Chondrocyte (in vitro differentiated cells): Measurements from ENCODE around the gene ITK. TPM values are rescaled to one million over a fixed set of nuclear protein-coding genes. Genes with fewer than 3 reads are reported as not detected.

Source experiments
- DNase-seq: peaks from one replicate; pipeline ENCODE4 v3.0.0; 2021; ENCODE audit warnings: mixed read lengths, low spot score
- H3K27ac Mint-ChIP-seq: one replicate; pipeline ENCODE4 v1.8.0; 2021; ENCODE audit warnings: mild to moderate bottlenecking, moderate library complexity, mixed read lengths; ENCODE audit not compliant: unreplicated experiment
- H3K27me3 Mint-ChIP-seq: 2 replicates; pipeline ENCODE4 v1.8.0; 2021; ENCODE audit warnings: low read depth, mixed read lengths
- H3K36me3 Mint-ChIP-seq: 2 replicates; pipeline ENCODE4 v1.8.0; 2021; ENCODE audit warnings: low read depth, mixed read lengths
- H3K4me1 Mint-ChIP-seq: 2 replicates; pipeline ENCODE4 v1.8.0; 2021; ENCODE audit warnings: low read depth, mild to moderate bottlenecking, mixed read lengths
- H3K4me3 Mint-ChIP-seq: one replicate; pipeline ENCODE4 v1.8.0; 2021; ENCODE audit warnings: mild to moderate bottlenecking, moderate library complexity, mixed read lengths; ENCODE audit not compliant: unreplicated experiment
- H3K9me3 Mint-ChIP-seq: 2 replicates; pipeline ENCODE4 v1.8.0; 2021; ENCODE audit warnings: low read depth, mixed read lengths
- total RNA-seq: library from RNA; stranded (reverse); gene quantifications from 3 replicates; pipeline ENCODE4 v1.2.1, GENCODE V29; 2021
- TF ChIP-seq, protein P1 (sequence below): fragments of 200-600 bp; sonication (generic); IDR thresholded peaks from 2 replicates; pipeline ENCODE4 v1.5.0; 2021; ENCODE audit warnings: antibody characterized with exemption, mild to moderate bottlenecking, moderate library complexity

ITK gene
- total RNA-seq, 1 donor from 2014 or later = not detected

DNA sequence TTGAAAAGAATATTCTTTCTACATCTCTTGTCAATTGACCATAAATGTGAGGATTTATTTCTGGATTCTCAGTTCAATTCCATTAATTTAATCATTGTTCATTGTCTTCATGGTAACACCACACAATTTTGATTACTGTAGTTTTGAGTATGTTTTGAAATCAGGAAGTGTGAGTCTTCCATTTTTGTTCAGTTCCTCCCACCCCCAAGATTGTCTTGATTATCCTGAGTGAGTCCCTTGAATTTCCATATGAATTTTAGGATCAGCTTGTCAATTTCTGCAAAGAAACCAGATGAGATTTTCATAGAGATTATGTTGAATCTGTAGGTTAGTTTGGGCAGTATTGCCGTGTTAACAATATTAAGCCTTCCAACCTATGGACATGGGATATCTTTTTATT lies 94.8 kb downstream of the ITK start:
- no peak overlapping the region for H3K27ac Mint-ChIP-seq
- TF ChIP-seq, protein P1, sequence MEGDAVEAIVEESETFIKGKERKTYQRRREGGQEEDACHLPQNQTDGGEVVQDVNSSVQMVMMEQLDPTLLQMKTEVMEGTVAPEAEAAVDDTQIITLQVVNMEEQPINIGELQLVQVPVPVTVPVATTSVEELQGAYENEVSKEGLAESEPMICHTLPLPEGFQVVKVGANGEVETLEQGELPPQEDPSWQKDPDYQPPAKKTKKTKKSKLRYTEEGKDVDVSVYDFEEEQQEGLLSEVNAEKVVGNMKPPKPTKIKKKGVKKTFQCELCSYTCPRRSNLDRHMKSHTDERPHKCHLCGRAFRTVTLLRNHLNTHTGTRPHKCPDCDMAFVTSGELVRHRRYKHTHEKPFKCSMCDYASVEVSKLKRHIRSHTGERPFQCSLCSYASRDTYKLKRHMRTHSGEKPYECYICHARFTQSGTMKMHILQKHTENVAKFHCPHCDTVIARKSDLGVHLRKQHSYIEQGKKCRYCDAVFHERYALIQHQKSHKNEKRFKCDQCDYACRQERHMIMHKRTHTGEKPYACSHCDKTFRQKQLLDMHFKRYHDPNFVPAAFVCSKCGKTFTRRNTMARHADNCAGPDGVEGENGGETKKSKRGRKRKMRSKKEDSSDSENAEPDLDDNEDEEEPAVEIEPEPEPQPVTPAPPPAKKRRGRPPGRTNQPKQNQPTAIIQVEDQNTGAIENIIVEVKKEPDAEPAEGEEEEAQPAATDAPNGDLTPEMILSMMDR = no peak
- no peak for DNase-seq

DNA sequence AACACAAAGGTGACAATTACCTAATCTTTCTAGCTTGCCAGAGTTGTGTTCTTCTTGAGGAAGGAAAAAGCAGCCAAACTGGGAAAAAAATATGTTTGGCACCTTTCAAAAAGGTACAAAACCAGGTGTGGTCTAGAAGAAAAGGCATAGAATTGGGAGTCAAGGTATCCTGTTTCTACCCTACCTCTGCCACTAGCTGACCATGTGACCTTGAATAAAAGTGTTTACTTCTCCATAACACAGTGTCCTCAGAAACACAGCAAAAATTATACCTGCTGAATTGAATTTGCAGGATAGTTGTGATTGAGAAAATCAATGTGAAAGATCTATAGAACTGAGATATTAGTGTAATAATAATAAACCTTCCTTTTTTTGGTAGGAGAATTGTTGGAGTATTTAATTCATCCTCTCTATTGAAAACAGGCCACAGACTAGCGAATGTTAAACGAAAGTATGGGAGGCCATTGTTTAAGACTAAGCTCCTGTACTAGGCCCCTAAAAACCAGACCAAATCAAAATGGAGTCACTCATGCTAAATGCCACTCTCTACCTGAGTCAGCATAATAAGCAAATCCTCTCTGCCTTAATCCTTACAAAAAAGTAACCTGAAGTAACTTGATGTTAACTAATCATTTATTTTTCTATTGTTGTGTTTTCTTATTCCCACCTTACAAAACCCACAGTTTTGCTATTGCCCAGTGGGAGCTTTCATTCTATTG lies 97.8 kb downstream of the ITK start:
- Mint-ChIP-seq H3K4me1 (peaks cover 10% of the 10 kb centered on the region), H3K27me3 (no peaks in the 10 kb centered on the region), H3K36me3 (no peaks in the 10 kb centered on the region), H3K9me3 (no peaks in the 10 kb centered on the region), H3K27ac (no peak overlapping the region), H3K4me3 (no peak overlapping the region)
- DNase-seq = no peak
- TF ChIP-seq, protein P1 = no peak

More for the DNA sequence above, 94.8 kb downstream of the ITK start:
- Mint-ChIP-seq H3K27me3 (no peaks in the 10 kb centered on the region), H3K4me1 (peaks cover 4% of the 10 kb centered on the region), H3K36me3 (no peaks in the 10 kb centered on the region), H3K4me3 (no peak overlapping the region), H3K9me3 (no peaks in the 10 kb centered on the region)

DNA sequence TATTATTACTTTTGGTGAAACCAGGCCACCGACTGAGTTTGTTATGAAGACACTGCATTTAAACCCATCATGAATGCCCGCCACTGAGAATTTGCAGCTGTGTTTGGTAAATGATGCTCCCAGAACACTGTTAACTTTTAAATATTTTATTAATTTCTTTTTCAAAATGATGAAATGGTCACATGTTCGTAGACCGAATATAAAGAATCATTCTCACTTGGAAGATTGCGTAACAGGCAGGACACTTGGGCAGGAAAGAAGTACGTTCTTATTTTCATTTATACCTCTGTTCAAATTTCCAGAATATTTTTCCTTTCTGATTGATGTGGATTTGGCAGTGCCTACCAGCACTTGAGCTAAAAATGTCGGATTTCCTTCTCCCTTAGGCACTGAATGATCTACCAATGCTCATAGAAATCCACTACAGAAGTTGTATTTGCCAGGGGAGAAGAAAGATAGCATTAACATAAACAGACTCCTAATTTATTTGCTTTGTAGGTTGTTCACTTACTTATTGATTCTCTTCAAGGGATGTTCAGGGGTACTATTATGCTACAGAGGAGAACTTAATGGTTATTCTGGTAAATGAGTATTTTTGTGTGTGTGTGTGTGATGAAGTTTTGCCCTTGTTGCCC lies 99.1 kb downstream of the ITK start:
- Mint-ChIP-seq H3K4me1 (peaks cover 10% of the 10 kb centered on the region), H3K27me3 (no peaks in the 10 kb centered on the region), H3K36me3 (no peaks in the 10 kb centered on the region), H3K27ac (no peak overlapping the region), H3K9me3 (no peaks in the 10 kb centered on the region), H3K4me3 (no peak overlapping the region)
- TF ChIP-seq, protein P1 = no peak
- DNase-seq = no peak

DNA sequence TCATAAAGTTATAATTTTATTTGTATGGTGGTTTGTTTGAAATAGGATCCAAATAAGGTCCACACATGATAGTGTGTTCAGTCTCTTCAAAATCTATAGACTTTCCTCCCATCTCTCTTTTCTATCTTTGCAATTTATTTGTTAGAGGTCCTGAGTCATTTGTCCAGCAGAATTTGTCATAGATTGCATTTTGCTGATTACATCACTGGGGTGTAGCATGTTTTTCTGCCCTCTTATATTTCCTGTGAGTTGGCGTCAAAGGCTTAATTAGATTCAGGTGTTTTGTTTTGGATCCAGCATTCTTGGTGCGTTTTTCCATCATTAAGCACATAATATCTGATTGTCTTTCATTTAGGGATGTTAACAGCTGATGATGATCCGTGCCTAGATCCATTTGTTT lies 100.3 kb downstream of the ITK start:
- TF ChIP-seq, protein P1 = no peak
- Mint-ChIP-seq H3K27me3 (no peaks in the 10 kb centered on the region), H3K4me3 (no peak overlapping the region), H3K36me3 (no peaks in the 10 kb centered on the region), H3K4me1 (peaks cover 15% of the 10 kb centered on the region), H3K9me3 (no peaks in the 10 kb centered on the region), H3K27ac (no peak overlapping the region)
- DNase-seq = no peak

DNA sequence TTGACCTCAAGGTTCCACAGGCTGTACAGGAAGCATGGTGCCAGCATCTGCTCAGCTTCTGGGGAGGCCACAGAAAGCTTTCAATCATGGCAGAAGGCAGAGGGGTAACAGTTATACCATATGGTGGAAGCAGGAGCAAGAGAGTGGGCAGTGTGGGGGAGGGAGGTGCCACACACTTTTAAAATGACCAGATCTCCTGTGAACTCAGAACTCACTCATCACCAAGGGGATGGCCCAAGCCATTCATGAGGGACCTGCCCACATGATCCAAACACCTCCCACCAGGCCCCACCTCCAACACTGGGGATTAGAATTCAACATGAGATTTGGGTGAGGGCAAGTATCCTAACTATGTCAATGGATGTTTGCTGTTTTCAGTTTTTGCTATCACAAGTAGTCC lies 101.5 kb downstream of the ITK start:
- TF ChIP-seq, protein P1 = no peak

More for the DNA sequence above, 101.5 kb downstream of the ITK start:
- no peak overlapping the region for H3K4me3 Mint-ChIP-seq
- H3K27ac Mint-ChIP-seq = no peak overlapping the region
- no peaks in the 10 kb centered on the region for H3K27me3 Mint-ChIP-seq
- no peaks in the 10 kb centered on the region for H3K9me3 Mint-ChIP-seq
- peaks cover 21% of the 10 kb centered on the region for H3K4me1 Mint-ChIP-seq
- H3K36me3 Mint-ChIP-seq = no peaks in the 10 kb centered on the region
- DNase-seq = no peak
